A549 treated with dexamethasone at 1 μM for 4 hours (cell line): ENCODE measurements around the gene MSH3. TPM values are rescaled to one million over a fixed set of nuclear protein-coding genes. Genes with fewer than 3 reads are reported as not detected.

Experiments used
- total RNA-seq: library from RNA; stranded (reverse); fragments of 200-300 nt; extraction: Qiagen RNA extraction; gene quantifications from 5 replicates; pipeline ENCODE4 v1.2.3, GENCODE V29; 2022

Gene MSH3
- 6.0 to 8.4 TPM (median 7.8 TPM) in 5 replicates for total RNA-seq

GRCh38 chr5:80654391-80655230 lies at the start of gene MSH3, which contains the start of gene DHFR:
TSS of gene MSH3 (plus strand) at chr5:80654652. CDS start at chr5:80654728, 76 bp downstream.
TSS of gene DHFR (minus strand) at chr5:80654983. CDS start at chr5:80654489, 494 bp downstream.

Other genes starting within 250 kb of the MSH3 start
- 14.3 to 18.7 TPM (median 15.7 TPM) in 5 replicates for gene ZFYVE16, start 246.6 kb upstream of the MSH3 start, total RNA-seq
- gene FAM151B, start 166.6 kb upstream of the MSH3 start, total RNA-seq: 1.3 to 2.0 TPM (median 1.5 TPM) in 5 replicates
- gene ANKRD34B, start 84.4 kb upstream of the MSH3 start, total RNA-seq: 0.05 to 0.14 TPM (median 0.09 TPM) in 5 replicates
- gene DHFR, start 331 bp downstream of the MSH3 start, total RNA-seq: 50.6 to 64.4 TPM (median 56.6 TPM) in 5 replicates